Testis (tissue), 2 donors: ENCODE data around the gene MAN1A1.

Experiments
- POLR2A ChIP-seq: fragments of 450-650 bp; IDR thresholded peaks from one replicate; pipeline ENCODE4 v1.6.1; 2017; ENCODE audit warnings: antibody characterized with exemption, mild to moderate bottlenecking, moderate library complexity
- TF ChIP-seq, protein P1 (sequence below), 3 experiments: fragments of 450-650 bp in 2 of 3; fragments of 200-600 bp in 1 of 3; sonication (generic) in 1 of 3; IDR thresholded peaks; one replicate each; pipeline ENCODE4 v1.5.1; 2016 to 2019; ENCODE audit warnings: antibody characterized with exemption in 3 of 3, mild to moderate bottlenecking in 2 of 3, moderate library complexity in 1 of 3

- no peak for TF ChIP-seq POLR2A
- TF ChIP-seq, protein P1, sequence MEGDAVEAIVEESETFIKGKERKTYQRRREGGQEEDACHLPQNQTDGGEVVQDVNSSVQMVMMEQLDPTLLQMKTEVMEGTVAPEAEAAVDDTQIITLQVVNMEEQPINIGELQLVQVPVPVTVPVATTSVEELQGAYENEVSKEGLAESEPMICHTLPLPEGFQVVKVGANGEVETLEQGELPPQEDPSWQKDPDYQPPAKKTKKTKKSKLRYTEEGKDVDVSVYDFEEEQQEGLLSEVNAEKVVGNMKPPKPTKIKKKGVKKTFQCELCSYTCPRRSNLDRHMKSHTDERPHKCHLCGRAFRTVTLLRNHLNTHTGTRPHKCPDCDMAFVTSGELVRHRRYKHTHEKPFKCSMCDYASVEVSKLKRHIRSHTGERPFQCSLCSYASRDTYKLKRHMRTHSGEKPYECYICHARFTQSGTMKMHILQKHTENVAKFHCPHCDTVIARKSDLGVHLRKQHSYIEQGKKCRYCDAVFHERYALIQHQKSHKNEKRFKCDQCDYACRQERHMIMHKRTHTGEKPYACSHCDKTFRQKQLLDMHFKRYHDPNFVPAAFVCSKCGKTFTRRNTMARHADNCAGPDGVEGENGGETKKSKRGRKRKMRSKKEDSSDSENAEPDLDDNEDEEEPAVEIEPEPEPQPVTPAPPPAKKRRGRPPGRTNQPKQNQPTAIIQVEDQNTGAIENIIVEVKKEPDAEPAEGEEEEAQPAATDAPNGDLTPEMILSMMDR (IDR thresholded peaks at IDR 0.05) = no peak
Observed at GRCh38 chr6:119172824-119173223, 176.7 kb downstream of the MAN1A1 start.
